ENCODE measurements around the gene KCNJ6. TPM values are rescaled to one million over a fixed set of nuclear protein-coding genes. Genes with fewer than 3 reads are reported as not detected.

The KCNJ6 gene
- total RNA-seq, 4 donors from 2014 or later: not detected

- in situ Hi-C loops (cut with MboI; ENCODE audit: low sequenced_read_pairs in 4 of 4): loop anchor here in 1 of 4 donors (25.0 kb wide), 1 partner anchor 309 kb away; the partner anchor contains the start of gene VPS26C
- TF ChIP-seq POLR2A (IDR thresholded peaks at IDR 0.05): no peak
- no peak for TF ChIP-seq CTCF (IDR thresholded peaks at IDR 0.05 in 4 of 5, conservative IDR thresholded peaks at IDR 0.05 in 1 of 5)
Measured at GRCh38 chr21:37571442-37571841, 344.8 kb downstream of the KCNJ6 start.

GRCh38 chr21:37568916-37569315 is 347.3 kb downstream of the KCNJ6 start:
- no peak for TF ChIP-seq POLR2A (IDR thresholded peaks at IDR 0.05)
- TF ChIP-seq CTCF (IDR thresholded peaks at IDR 0.05 in 4 of 5, conservative IDR thresholded peaks at IDR 0.05 in 1 of 5): no peak
- Histone ChIP-seq H3K36me3 (no peaks in the 10 kb centered on the region), H3K27me3 (no peaks in the 10 kb centered on the region), H3K4me1 (peaks cover 33 to 34% of the 10 kb centered on the region in 2 donors), H3K27ac (peak overlapping the region in 2 of 4 donors; percentile 97 to 98), H3K4me3 (no peak overlapping the region), H3K9me3 (no peaks in the 10 kb centered on the region)
- intact Hi-C loops (cut with DNase I; ENCODE audit: low total_unique reads) (loop anchor here (5.0 kb wide), 1 partner anchor 362 kb away; no protein-coding TSS in a partner anchor), in situ Hi-C loops (cut with MboI; ENCODE audit: low sequenced_read_pairs in 4 of 4) (loop anchor here in 1 of 4 donors (25.0 kb wide), 1 partner anchor 307 kb away; the partner anchor contains the start of gene VPS26C)
- DNase-seq (no peak), ATAC-seq (no peak)

More at GRCh38 chr21:37571442-37571841, 344.8 kb downstream of the KCNJ6 start:
- Histone ChIP-seq H3K4me3 (no peak overlapping the region), H3K4me1 (peaks cover 14 to 17% of the 10 kb centered on the region in 2 donors), H3K27me3 (no peaks in the 10 kb centered on the region), H3K27ac (no peak overlapping the region), H3K36me3 (no peaks in the 10 kb centered on the region), H3K9me3 (no peaks in the 10 kb centered on the region)
- ATAC-seq (no peak), DNase-seq (no peak)
- intact Hi-C loops (cut with DNase I; ENCODE audit: low total_unique reads): no loop called here

- Histone ChIP-seq H3K27me3 (no peaks in the 10 kb centered on the region), H3K9me3 (no peaks in the 10 kb centered on the region), H3K4me3 (no peak overlapping the region), H3K36me3 (no peaks in the 10 kb centered on the region), H3K27ac (peak overlapping the region; percentile 94 to 98 (median 98)), H3K4me1 (peaks cover 33 to 34% of the 10 kb centered on the region in 2 donors)
- ATAC-seq (no peak), DNase-seq (no peak)
- intact Hi-C loops (cut with DNase I; ENCODE audit: low total_unique reads): loop anchor here (5.0 kb wide), 1 partner anchor 361 kb away; no protein-coding TSS in a partner anchor
- in situ Hi-C loops (cut with MboI; ENCODE audit: low sequenced_read_pairs in 4 of 4): loop anchor here in 1 of 4 donors (25.0 kb wide), 1 partner anchor 306 kb away; the partner anchor contains the start of gene VPS26C
- no peak for TF ChIP-seq POLR2A (IDR thresholded peaks at IDR 0.05)
- no peak for TF ChIP-seq CTCF (IDR thresholded peaks at IDR 0.05 in 4 of 5, conservative IDR thresholded peaks at IDR 0.05 in 1 of 5)
Measured at GRCh38 chr21:37568415-37568814, 347.8 kb downstream of the KCNJ6 start.

- no peaks in the 10 kb centered on the region for H3K36me3 ChIP-seq
- peak; percentile 36 to 57 for ATAC-seq
- H3K9me3 ChIP-seq: no peaks in the 10 kb centered on the region
- peak overlapping the region; percentile 94 to 98 (median 98) for H3K27ac ChIP-seq
- peak; percentile 73 to 81 for DNase-seq
- no peak overlapping the region for H3K4me3 ChIP-seq
- H3K27me3 ChIP-seq: no peaks in the 10 kb centered on the region
- intact Hi-C loops (cut with DNase I; ENCODE audit: low total_unique reads) (loop anchor here (5.0 kb wide), 1 partner anchor 360 kb away; no protein-coding TSS in a partner anchor), in situ Hi-C loops (cut with MboI; ENCODE audit: low sequenced_read_pairs in 4 of 4) (loop anchor here in 1 of 4 donors (25.0 kb wide), 1 partner anchor 305 kb away; the partner anchor contains the start of gene VPS26C)
- TF ChIP-seq CTCF (IDR thresholded peaks at IDR 0.05 in 4 of 5, conservative IDR thresholded peaks at IDR 0.05 in 1 of 5): no peak
- TF ChIP-seq POLR2A (IDR thresholded peaks at IDR 0.05): peak; percentile 39 to 66
- H3K4me1 ChIP-seq: peaks cover 43 to 44% of the 10 kb centered on the region in 2 donors
Measured at GRCh38 chr21:37566790-37567615, 349.3 kb downstream of the KCNJ6 start.
